Lower leg skin (tissue), 3 donors: Measurements from ENCODE around the gene ITGB3.

Experiments used
- POLR2A ChIP-seq, 2 donors: fragments of 450-650 bp; IDR thresholded peaks; one replicate each; pipeline ENCODE4 v1.6.1; 2016 to 2017; ENCODE audit warnings: antibody characterized with exemption in 2 of 2, mild to moderate bottlenecking in 1 of 2, moderate library complexity in 1 of 2
- TF ChIP-seq, protein P1 (sequence below), 3 donors: fragments of 450-650 bp; IDR thresholded peaks; one replicate each; pipeline ENCODE4 v1.5.1; 2016; ENCODE audit warnings: antibody characterized with exemption in 3 of 3, mild to moderate bottlenecking in 3 of 3, moderate library complexity in 2 of 3

DNA sequence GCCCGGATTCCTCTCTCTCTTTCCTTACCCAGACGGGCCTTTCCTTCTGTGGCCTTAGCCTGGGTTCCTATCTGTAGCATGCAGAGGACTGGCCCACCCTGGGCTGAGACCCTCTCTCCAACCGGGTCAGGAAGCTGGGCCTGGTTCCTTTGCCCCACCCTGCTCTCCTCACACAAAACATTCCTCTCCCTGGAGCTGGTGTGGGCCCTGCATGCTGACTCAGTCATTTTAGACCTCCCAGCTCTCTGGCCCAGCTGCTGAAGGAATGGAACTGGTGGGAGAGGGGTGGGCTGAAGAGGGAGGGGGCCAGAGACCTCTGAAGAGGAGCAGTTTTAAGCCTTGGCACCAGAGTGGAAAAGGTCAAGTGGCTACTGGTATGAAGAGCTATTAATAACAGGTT is 43.5 kb upstream of the ITGB3 start:
- TF ChIP-seq, protein P1, sequence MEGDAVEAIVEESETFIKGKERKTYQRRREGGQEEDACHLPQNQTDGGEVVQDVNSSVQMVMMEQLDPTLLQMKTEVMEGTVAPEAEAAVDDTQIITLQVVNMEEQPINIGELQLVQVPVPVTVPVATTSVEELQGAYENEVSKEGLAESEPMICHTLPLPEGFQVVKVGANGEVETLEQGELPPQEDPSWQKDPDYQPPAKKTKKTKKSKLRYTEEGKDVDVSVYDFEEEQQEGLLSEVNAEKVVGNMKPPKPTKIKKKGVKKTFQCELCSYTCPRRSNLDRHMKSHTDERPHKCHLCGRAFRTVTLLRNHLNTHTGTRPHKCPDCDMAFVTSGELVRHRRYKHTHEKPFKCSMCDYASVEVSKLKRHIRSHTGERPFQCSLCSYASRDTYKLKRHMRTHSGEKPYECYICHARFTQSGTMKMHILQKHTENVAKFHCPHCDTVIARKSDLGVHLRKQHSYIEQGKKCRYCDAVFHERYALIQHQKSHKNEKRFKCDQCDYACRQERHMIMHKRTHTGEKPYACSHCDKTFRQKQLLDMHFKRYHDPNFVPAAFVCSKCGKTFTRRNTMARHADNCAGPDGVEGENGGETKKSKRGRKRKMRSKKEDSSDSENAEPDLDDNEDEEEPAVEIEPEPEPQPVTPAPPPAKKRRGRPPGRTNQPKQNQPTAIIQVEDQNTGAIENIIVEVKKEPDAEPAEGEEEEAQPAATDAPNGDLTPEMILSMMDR (IDR thresholded peaks at IDR 0.05), result no peak
- no peak for TF ChIP-seq POLR2A (IDR thresholded peaks at IDR 0.05)
